ENCODE measurements around the gene HGS.

The HGS gene

DNA sequence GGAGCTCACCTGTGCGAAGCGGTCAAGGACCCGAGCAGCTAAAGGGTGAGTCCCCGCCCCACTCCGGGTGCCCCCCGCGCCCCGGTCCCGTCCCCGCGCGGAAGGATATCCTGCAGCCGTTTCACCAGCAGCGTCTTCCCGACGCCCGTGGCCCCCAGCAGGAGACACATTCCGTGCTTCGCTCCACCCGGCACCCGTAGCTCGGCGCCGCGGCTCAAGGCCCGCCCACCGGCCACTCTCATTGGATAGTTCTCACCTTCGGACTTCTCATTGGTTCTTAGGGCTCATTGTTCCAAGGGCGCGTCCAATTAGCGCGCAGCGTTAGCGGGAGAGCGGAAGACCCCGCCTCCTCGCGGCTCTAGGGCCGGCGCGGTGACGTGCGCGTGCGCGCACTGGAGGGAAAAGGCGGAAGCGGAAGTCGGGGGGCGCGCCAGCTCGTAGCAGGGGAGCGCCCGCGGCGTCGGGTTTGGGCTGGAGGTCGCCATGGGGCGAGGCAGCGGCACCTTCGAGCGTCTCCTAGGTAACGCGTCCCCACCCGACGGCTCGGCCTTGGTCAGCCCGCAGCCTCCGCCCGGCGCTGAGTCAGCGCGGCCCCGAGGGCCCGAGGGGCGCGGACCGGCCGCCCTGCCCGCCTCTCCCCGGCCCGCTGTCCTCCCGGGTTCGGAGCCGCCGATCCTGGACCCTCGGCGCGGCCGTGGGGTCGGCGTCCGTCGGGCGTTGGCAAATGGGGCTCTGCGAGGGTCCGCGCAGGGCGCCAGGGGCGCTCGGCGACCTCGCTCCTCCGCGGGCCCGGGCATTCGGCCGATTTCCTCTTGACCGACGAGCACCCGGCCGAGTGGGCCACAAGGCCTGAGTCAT is at the start of gene HGS, which contains the start of gene ARL16:
Gene HGS (plus strand): TSS at position 428 of the 858 bp plus-strand sequence. CDS start 56 bp downstream, at position 484.
Gene ARL16 (minus strand): TSS at position 214 of the 858 bp plus-strand sequence. CDS start 44 bp downstream, at position 170.
- Histone ChIP-seq H3K27ac (ENCODE audit: poor library complexity, severe bottlenecking) (peak within 1 kb of the TSS; percentile 89), H3K4me1 (ENCODE audit: insufficient read depth, poor library complexity, severe bottlenecking) (peaks cover 7% of the 10 kb centered on the region), H3K36me3 (ENCODE audit: low read depth) (peaks cover 34% of the 10 kb centered on the region), H3K4me3 (ENCODE audit: severe bottlenecking) (peak within 1 kb of the TSS; percentile 88), H3K27me3 (ENCODE audit: insufficient read depth, poor library complexity, severe bottlenecking) (no peaks in the 10 kb centered on the region), H3K9me3 (ENCODE audit: severe bottlenecking) (no peaks in the 10 kb centered on the region)
- peak; percentile 96 for DNase-seq (ENCODE audit: low spot score)
- no peak for TF ChIP-seq CTCF (IDR thresholded peaks at IDR 0.05; ENCODE audit: poor library complexity, severe bottlenecking)
- ATAC-seq (ENCODE audit: low read depth): peak; percentile 90

- H3K36me3 ChIP-seq (ENCODE audit: low read depth): peaks cover 27% of the 10 kb centered on the region
- no peak for TF ChIP-seq CTCF (IDR thresholded peaks at IDR 0.05; ENCODE audit: poor library complexity, severe bottlenecking)
- H3K9me3 ChIP-seq (ENCODE audit: severe bottlenecking): no peaks in the 10 kb centered on the region
- peak overlapping the region; percentile 97 for H3K4me3 ChIP-seq (ENCODE audit: severe bottlenecking)
- no peak for DNase-seq (ENCODE audit: low spot score)
- H3K27me3 ChIP-seq (ENCODE audit: insufficient read depth, poor library complexity, severe bottlenecking): no peaks in the 10 kb centered on the region
- peak; percentile 32 for ATAC-seq (ENCODE audit: low read depth)
- H3K4me1 ChIP-seq (ENCODE audit: insufficient read depth, poor library complexity, severe bottlenecking): peaks cover 6% of the 10 kb centered on the region
- H3K27ac ChIP-seq (ENCODE audit: poor library complexity, severe bottlenecking): peak overlapping the region; percentile 71
Observed at GRCh38 chr17:81635431-81635830, 48.4 kb upstream of the HGS start.

GRCh38 chr17:81635973-81636504 is 47.8 kb upstream of the HGS start:
- DNase-seq (ENCODE audit: low spot score) (no peak), ATAC-seq (ENCODE audit: low read depth) (peak; percentile 61)
- Histone ChIP-seq H3K27me3 (ENCODE audit: insufficient read depth, poor library complexity, severe bottlenecking) (no peaks in the 10 kb centered on the region), H3K4me1 (ENCODE audit: insufficient read depth, poor library complexity, severe bottlenecking) (peaks cover 6% of the 10 kb centered on the region), H3K9me3 (ENCODE audit: severe bottlenecking) (no peaks in the 10 kb centered on the region), H3K4me3 (ENCODE audit: severe bottlenecking) (peak overlapping the region; percentile 97), H3K27ac (ENCODE audit: poor library complexity, severe bottlenecking) (peak overlapping the region; percentile 71), H3K36me3 (ENCODE audit: low read depth) (peaks cover 21% of the 10 kb centered on the region)
- no peak for TF ChIP-seq CTCF (IDR thresholded peaks at IDR 0.05; ENCODE audit: poor library complexity, severe bottlenecking)

DNA sequence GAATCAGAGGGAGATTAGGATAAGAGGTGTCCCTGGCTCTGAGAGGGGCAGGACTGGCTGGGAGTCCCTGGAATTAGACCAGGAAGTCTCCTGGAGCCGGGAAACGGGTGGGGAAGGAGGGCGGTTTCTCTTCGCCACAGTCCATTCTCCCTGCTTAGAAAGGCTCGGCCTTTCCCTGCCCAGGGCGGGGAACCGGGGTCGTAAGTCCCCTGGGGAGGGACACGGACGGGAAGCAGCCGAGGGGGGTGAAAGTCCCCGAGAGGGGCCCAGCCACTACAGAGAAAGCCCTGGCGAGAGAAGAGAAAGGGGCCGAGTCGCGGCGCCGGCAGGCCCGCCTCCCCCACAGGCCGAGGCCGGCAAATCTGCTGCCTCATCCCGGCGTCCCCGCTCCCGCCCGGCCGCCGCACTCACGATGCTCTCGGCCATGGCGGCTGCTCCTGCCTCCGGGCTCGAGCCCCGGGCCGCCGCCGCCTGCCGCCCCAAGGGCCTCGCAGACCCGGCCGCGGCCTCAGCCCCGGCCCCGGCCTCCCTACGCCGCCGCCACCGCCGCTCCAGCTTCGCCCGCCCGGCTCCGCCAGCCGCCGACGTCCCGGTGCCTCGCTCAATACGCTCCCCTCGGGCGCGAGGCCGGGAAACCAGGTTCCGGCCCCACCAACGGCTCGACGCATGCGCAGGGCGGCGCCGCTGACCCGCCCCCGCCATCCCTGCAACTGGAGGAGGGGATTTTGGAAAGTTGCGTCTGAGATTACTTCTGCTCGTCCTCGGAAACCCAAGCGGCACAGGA is 47.1 kb upstream of the HGS start, which contains the start of the genes NPLOC4 and TSPAN10:
Gene NPLOC4 (minus strand): TSS at position 608 of the 784 bp plus-strand sequence. CDS start 182 bp downstream, at position 426.
Gene TSPAN10 (plus strand): TSS at position 692 of the 784 bp plus-strand sequence. CDS start 5,217 bp downstream, outside the sequence.
- ATAC-seq (ENCODE audit: low read depth) (peak; percentile 80), DNase-seq (ENCODE audit: low spot score) (peak; percentile 83)
- Histone ChIP-seq H3K4me3 (ENCODE audit: severe bottlenecking) (peak within 1 kb of the TSS; percentile 97), H3K4me1 (ENCODE audit: insufficient read depth, poor library complexity, severe bottlenecking) (peaks cover 7% of the 10 kb centered on the region), H3K9me3 (ENCODE audit: severe bottlenecking) (no peaks in the 10 kb centered on the region), H3K27ac (ENCODE audit: poor library complexity, severe bottlenecking) (peak within 1 kb of the TSS; percentile 71), H3K36me3 (ENCODE audit: low read depth) (peaks cover 19% of the 10 kb centered on the region), H3K27me3 (ENCODE audit: insufficient read depth, poor library complexity, severe bottlenecking) (no peaks in the 10 kb centered on the region)
- no peak for TF ChIP-seq CTCF (IDR thresholded peaks at IDR 0.05; ENCODE audit: poor library complexity, severe bottlenecking)

Measured in RWPE2 (cell line).